PC-3 (cell line): Measurements from ENCODE around the gene EIF3F. TPM values are rescaled to one million over a fixed set of nuclear protein-coding genes. Genes with fewer than 3 reads are reported as not detected.

Source experiments
- ATAC-seq: fragments of 200-7000 bp; cut with Tn5 transposase; 2 replicates; pipeline ENCODE4 v1.9.1; 2020; ENCODE audit warnings: mild to moderate bottlenecking, moderate library complexity
- BruUV-seq: library from RNA; stranded (reverse); fragments of 400-500 nt; replicated peaks from 2 replicates; lab custom pipeline; 2021; lab: Mats Ljungman, UMichigan
- CTCF ChIA-PET: fragments of 300-600 bp; sonication (Branson Sonifier 250); formaldehyde crosslinking; loops from one replicate; lab custom pipeline; 2022; ENCODE audit warnings: antibody characterized with exemption; lab: Charles Lee
- POLR2A ChIA-PET: fragments of 300-600 bp; sonication (Branson Sonifier 250); formaldehyde crosslinking; loops from one replicate; lab custom pipeline; 2022; ENCODE audit warnings: antibody characterized with exemption; ENCODE audit not compliant: unreplicated experiment; lab: Charles Lee
- DNase-seq: peaks from one replicate; pipeline ENCODE4 v3.0.0-alpha.2; 2015
- H2AFZ ChIP-seq: fragments of 300-600 bp; sonication (generic); 2 replicates; pipeline ENCODE4 v1.6.0; 2016; ENCODE audit warnings: antibody characterized with exemption, low read length
- H3F3A ChIP-seq: fragments of 300-600 bp; sonication (generic); one replicate; pipeline ENCODE4 v1.6.0; 2017; ENCODE audit warnings: antibody characterized with exemption, low read length, control low read depth, mild to moderate bottlenecking; ENCODE audit not compliant: unreplicated experiment
- H3K27ac ChIP-seq: fragments of 300-600 bp; sonication (generic); 2 replicates; pipeline ENCODE4 v1.5.1; 2016; ENCODE audit warnings: mild to moderate bottlenecking, low read length
- H3K27me3 ChIP-seq: fragments of 300-600 bp; sonication (generic); 2 replicates; pipeline ENCODE4 v1.6.1; 2016; ENCODE audit warnings: low read length, mixed read lengths
- H3K36me3 ChIP-seq: fragments of 300-600 bp; sonication (generic); 2 replicates; pipeline ENCODE4 v1.6.1; 2016; ENCODE audit warnings: low read depth, mixed run types, low read length, mixed read lengths
- H3K4me1 ChIP-seq: fragments of 300-600 bp; sonication (generic); 2 replicates; pipeline ENCODE4 v1.5.1; 2016; ENCODE audit warnings: low read length; ENCODE audit not compliant: insufficient read depth
- H3K4me2 ChIP-seq: fragments of 300-600 bp; sonication (generic); 2 replicates; pipeline ENCODE4 v1.6.0; 2016; ENCODE audit warnings: low read length
- H3K4me3 ChIP-seq: fragments of 300-600 bp; sonication (generic); 2 replicates; pipeline ENCODE4 v1.5.1; 2016; ENCODE audit warnings: mild to moderate bottlenecking, low read length, mixed read lengths
- H3K79me2 ChIP-seq: fragments of 300-600 bp; sonication (generic); 2 replicates; pipeline ENCODE4 v1.6.1; 2017; ENCODE audit warnings: low read length, mixed read lengths
- H3K9ac ChIP-seq: fragments of 300-600 bp; sonication (generic); 2 replicates; pipeline ENCODE4 v1.6.0; 2016; ENCODE audit warnings: mild to moderate bottlenecking, low read length
- H3K9me2 ChIP-seq: fragments of 300-600 bp; sonication (generic); replicated peaks from 2 replicates; pipeline ENCODE4 v1.6.1; 2016; ENCODE audit warnings: mixed run types, low read length, mixed read lengths
- H3K9me3 ChIP-seq: fragments of 300-600 bp; sonication (generic); 2 replicates; pipeline ENCODE4 v1.6.1; 2016; ENCODE audit warnings: low read length, mixed read lengths
- H4K20me1 ChIP-seq: fragments of 300-600 bp; sonication (generic); 2 replicates; pipeline ENCODE4 v1.6.1; 2016; ENCODE audit warnings: low read length, mixed read lengths
- CTCF ChIP-seq: fragments of 300-600 bp; sonication (generic); conservative IDR thresholded peaks from 2 replicates; pipeline ENCODE4 v1.5.1; 2017; ENCODE audit warnings: antibody characterized with exemption, low read depth, mild to moderate bottlenecking, low read length
- EZH2 ChIP-seq: fragments of 300-600 bp; sonication (generic); IDR thresholded peaks from one replicate; pipeline ENCODE4 v1.6.1; 2017; ENCODE audit warnings: antibody characterized with exemption, mild to moderate bottlenecking, low read length; ENCODE audit not compliant: unreplicated experiment
- EZH2phosphoT487 ChIP-seq: fragments of 300-600 bp; sonication (generic); IDR thresholded peaks from 2 replicates; pipeline ENCODE4 v1.6.1; 2018; ENCODE audit warnings: mild to moderate bottlenecking, antibody characterized with exemption, low read length, borderline replicate concordance
- intact Hi-C: fragments of 100-400 bp; cut with micrococcal nuclease; formaldehyde crosslinking; loops from 2 replicates; pipeline ENCODE4 v1.9.0; 2023
- total RNA-seq: library from RNA; depleted of rRNA; stranded (reverse); fragments of >200 nt; gene quantifications from 2 replicates; pipeline ENCODE4 v1.2.3, GENCODE V29; 2014

The EIF3F gene
- total RNA-seq, 1 experiment from 2014 or later: 227 TPM

- H3K4me3 ChIP-seq: no peak overlapping the region
- H3K9ac ChIP-seq: no peak overlapping the region
- H3K27me3 ChIP-seq: no peaks in the 10 kb centered on the region
- ChIA-PET CTCF (no interaction called here), POLR2A (no interaction called here)
- no TSS peak for BruUV-seq
- no peak for TF ChIP-seq CTCF
- no peak for TF ChIP-seq EZH2phosphoT487
- no peak for TF ChIP-seq EZH2
- no peaks in the 10 kb centered on the region for H3K79me2 ChIP-seq
- peaks cover 46% of the 10 kb centered on the region for H3K4me1 ChIP-seq
- H3K36me3 ChIP-seq: no peaks in the 10 kb centered on the region
- no peak for ATAC-seq
- H3K27ac ChIP-seq: peak overlapping the region; percentile 90; the same call in 1 of the 2 replicates
- H2AFZ ChIP-seq: no peak overlapping the region
- H4K20me1 ChIP-seq: no peaks in the 10 kb centered on the region
- no peaks in the 10 kb centered on the region for H3K9me2 ChIP-seq
- no peaks in the 10 kb centered on the region for H3F3A ChIP-seq
- intact Hi-C loops: no loop called here
- no peak for DNase-seq
- H3K9me3 ChIP-seq: 0 out of 2 replicates have a peak, but pooled peaks cover 3% of the 10 kb centered on the region
- no peak overlapping the region for H3K4me2 ChIP-seq
Observed at GRCh38 chr11:7971846-7972245, 15.3 kb upstream of the EIF3F start.

DNA sequence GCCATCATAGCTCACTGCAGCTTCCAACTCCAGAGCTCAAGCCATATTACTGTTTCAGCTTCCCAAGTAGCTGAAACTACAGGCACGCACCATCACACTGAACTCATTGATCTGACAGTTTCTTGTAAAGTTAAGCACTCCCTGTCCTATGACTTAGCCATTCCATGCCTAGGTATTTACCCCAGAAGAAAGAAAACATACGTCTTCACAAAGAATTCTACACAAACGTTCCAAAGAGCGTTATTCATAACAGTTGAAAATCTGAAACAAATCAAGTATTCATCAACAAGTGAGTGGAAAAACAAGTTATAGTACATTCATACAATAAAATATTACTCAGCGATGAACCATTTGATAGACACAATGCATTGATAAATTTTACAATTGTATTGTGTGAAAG is 14.1 kb upstream of the EIF3F start:
- BruUV-seq: no TSS peak
- 0 out of 2 replicates have a peak, but pooled peaks cover 3% of the 10 kb centered on the region for H3K9me3 ChIP-seq
- H3K9ac ChIP-seq: no peak overlapping the region
- H3K9me2 ChIP-seq: no peaks in the 10 kb centered on the region
- TF ChIP-seq EZH2phosphoT487 (no peak), EZH2 (no peak), CTCF (no peak)
- H3K4me2 ChIP-seq: peak overlapping the region; percentile 72
- ATAC-seq (peak; percentile 54), DNase-seq (peak; percentile 91)
- H3F3A ChIP-seq: no peaks in the 10 kb centered on the region
- H3K27ac ChIP-seq: peak overlapping the region; percentile 90
- H2AFZ ChIP-seq: peak overlapping the region; percentile 66
- no peaks in the 10 kb centered on the region for H4K20me1 ChIP-seq
- no peaks in the 10 kb centered on the region for H3K27me3 ChIP-seq
- no peaks in the 10 kb centered on the region for H3K36me3 ChIP-seq
- POLR2A ChIA-PET: interaction anchor here (0.6 to 0.7 kb wide), 3 partner anchors 18 to 1544 kb away, joined by 3 to 4 read pairs (median 4); no protein-coding TSS in a partner anchor
- CTCF ChIA-PET: interaction anchor here (0.9 kb wide), 1 partner anchor 14 kb away, joined by 3 read pairs; the partner anchor contains the start of gene EIF3F
- peak overlapping the region; percentile 23; the same call in 1 of the 2 replicates for H3K4me3 ChIP-seq
- H3K4me1 ChIP-seq: peaks cover 49% of the 10 kb centered on the region
- intact Hi-C loops: no loop called here
- no peaks in the 10 kb centered on the region for H3K79me2 ChIP-seq

- H3K79me2 ChIP-seq: no peaks in the 10 kb centered on the region
- no peaks in the 10 kb centered on the region for H3K36me3 ChIP-seq
- H3F3A ChIP-seq: no peaks in the 10 kb centered on the region
- peaks cover 50% of the 10 kb centered on the region for H3K4me1 ChIP-seq
- no peak overlapping the region for H3K9ac ChIP-seq
- TF ChIP-seq EZH2: no peak
- no peak for TF ChIP-seq CTCF
- TF ChIP-seq EZH2phosphoT487: no peak
- no peaks in the 10 kb centered on the region for H3K9me2 ChIP-seq
- DNase-seq: peak; percentile 62
- no peak overlapping the region for H3K4me2 ChIP-seq
- 0 out of 2 replicates have a peak, but pooled peaks cover 3% of the 10 kb centered on the region for H3K9me3 ChIP-seq
- BruUV-seq: no TSS peak
- H3K27ac ChIP-seq: no peak overlapping the region
- no peaks in the 10 kb centered on the region for H4K20me1 ChIP-seq
- H2AFZ ChIP-seq: 0 out of 2 replicates have a peak overlapping the region, but pooled peaks have one; percentile 30
- CTCF ChIA-PET: interaction anchor here (1.0 to 1.4 kb wide), 2 partner anchors 13 to 70 kb away, joined by 5 to 6 read pairs; partner anchors contain the start of gene EIF3F
- intact Hi-C loops: no loop called here
- ATAC-seq: peak; percentile 26; the same call in 1 of the 2 replicates
- H3K27me3 ChIP-seq: no peaks in the 10 kb centered on the region
- POLR2A ChIA-PET: no interaction called here
- no peak overlapping the region for H3K4me3 ChIP-seq
Observed at GRCh38 chr11:7974668-7975067, 12.5 kb upstream of the EIF3F start.
